GM19438 (cell line): ENCODE measurements around the gene CDCP1.
"Not testable (repeated sequence)": the region's sequence is repeated elsewhere in the genome, so short reads cannot be mapped to it uniquely, and the experiment has no call there.

Experiments
- ATAC-seq: cut with Tn5 transposase; IDR thresholded peaks from one replicate; pipeline ENCODE4 v1.9.1; 2021; ENCODE audit warnings: low read depth; ENCODE audit not compliant: unreplicated experiment

CDCP1 gene

DNA sequence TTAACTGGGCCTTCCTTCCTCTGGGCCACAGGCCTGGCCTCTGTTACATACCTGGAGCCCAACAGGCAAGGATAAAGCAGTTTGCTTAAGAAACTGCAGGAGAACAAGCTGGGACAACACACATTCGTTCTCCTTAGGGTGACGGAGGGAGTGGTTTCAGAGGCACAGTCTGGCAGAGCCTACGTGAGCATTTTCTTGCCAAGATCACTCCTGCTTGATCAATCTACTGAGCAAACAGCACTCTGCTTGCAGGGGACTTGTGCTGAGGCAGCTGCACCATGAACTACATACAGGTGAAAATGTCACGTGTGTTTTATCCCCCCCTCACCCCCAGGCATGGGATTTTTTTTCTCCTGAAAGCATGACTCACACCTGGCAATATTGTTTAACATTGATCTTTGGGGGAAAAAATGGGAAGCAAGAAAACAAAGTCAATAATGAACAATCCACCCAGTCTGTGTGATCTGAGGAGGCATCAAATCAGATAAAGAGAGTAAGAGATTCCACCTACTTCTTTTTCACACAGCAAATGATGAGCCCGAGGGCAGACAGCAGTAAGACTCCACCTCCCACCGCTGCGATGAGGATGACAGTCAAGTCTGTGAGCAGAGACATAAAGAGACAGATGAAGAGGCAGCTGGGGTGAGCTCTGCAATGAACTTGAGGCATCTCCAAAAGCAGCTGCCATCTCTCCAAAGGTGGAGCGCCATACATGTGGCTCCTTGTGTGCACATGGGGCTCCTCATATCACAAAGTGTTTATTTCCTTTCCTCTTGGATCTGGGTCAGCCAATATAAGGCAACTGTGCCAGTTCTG, 57.4 kb downstream of the CDCP1 start:
- ATAC-seq = no peak

DNA sequence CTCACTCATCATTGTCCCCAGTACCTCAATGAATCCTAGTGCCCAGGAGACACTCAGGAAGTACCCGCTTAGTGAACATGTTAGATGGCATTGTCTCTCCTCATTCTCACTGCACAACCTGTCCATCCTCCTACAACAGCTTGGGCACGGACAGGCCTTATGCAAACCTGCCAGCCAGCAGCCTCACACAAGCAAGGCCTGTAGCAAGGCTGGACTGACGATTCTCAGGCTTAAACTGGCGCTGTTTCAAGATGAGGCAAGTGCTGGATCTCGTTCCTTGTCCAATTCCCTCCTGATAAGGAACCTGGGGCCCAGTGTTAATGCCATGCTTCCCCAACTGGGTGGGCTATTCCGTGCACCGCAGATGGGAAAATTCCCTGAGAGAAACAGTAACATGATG, 59.0 kb downstream of the CDCP1 start:
- ATAC-seq = no peak

DNA sequence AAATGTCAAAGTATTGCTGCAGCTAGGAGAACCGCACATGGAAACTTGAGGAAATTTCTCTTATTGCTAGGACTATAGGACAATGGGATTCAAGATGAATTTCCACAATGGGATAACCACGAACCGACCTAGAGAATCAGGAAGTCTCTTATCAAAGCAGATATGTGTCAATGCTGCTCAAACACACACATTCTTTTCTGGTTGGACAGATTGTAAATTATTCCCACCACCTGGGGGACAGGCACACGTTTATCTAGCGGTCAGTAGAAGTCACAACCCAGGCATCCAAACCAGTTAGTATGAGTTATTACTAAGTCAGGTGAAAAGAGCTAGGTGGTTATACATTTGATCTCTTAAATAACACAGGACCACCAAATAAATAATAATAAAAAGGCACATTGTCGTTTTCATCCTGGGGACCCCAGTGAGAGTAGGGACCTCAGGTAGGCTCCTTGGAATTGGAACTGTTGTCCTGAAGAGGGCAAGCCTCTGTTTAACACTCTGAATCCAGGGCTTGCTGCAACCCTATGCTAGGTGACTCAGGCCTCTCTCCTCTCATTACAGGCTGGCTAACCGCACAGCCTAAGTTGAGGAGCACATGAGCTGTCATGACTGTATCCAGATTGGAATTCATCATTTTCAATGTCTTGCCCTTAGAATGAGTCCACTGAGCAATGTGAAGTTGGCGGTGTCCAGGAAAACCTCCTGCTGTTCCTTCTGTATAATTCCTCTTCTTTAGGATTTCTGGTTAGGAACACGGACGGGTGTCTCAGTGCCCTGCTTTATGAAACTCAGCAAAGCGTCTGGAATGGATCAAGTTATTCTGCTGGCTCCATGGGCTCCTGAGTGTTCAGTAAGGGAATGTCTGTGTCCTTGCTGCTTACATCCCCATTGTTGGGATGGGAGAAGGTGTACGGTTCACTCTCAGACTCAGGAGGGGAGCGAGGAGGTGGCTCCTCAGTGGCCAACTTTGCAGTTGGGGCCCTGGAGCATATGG, 61.1 kb downstream of the CDCP1 start:
- ATAC-seq = no peak

DNA sequence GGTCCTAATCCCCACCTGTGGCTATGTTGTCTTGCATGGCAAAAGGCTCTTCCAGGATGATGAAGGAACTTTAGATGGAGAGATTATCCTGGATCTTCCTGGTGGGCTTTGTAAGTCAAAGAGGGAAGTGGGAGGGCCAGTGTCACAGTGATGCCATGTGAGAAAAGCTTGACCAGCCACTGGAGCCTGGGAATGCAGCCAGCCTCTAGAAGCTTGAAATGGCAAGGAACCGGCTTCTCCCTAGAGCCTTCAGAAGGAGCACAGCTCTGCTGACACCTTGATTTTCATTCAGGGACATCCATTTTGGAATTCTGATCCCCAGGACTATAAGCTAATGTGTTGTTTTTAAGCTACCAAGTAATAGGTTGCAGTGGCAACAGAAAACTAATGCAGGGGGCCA, 61.8 kb downstream of the CDCP1 start:
- ATAC-seq = no peak

DNA sequence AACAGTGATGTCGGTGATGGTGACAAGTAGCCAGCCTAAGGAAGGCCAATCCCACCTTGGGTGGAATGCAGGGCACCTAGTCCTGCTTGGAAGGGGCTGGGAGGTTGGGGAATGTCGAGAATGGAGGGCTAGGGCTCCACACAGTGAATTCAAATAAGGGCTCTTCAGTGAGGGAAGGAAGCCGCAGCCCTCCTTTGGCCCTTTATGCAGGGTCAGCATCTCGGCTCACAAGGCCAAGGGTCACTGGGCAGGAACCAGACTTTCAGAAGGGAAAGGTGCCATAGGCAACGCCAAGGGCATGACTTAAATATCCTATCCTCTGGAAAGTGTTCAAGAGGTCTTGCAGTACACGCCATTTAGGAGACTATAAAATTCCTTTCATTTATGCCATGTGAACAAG, 63.2 kb downstream of the CDCP1 start:
- no peak for ATAC-seq

DNA sequence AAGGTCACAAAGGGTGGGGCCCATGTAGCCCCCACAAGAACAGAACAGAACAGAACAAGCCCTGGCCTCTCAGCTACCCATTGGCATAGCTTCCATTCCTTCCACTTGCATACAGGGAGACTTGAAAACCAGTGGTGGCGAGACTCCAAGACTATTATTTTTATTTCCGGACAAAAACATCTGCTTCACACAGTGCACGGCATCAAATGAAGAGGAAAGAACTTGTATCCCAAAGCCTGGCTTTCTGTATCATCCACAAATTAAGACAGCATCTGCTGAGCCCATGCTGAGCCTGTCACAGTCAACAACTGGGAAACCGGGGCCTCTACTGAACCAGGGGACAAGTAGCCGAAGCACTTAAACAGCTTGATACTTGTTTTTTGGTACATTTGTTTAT, 64.0 kb downstream of the CDCP1 start:
- no peak for ATAC-seq

DNA sequence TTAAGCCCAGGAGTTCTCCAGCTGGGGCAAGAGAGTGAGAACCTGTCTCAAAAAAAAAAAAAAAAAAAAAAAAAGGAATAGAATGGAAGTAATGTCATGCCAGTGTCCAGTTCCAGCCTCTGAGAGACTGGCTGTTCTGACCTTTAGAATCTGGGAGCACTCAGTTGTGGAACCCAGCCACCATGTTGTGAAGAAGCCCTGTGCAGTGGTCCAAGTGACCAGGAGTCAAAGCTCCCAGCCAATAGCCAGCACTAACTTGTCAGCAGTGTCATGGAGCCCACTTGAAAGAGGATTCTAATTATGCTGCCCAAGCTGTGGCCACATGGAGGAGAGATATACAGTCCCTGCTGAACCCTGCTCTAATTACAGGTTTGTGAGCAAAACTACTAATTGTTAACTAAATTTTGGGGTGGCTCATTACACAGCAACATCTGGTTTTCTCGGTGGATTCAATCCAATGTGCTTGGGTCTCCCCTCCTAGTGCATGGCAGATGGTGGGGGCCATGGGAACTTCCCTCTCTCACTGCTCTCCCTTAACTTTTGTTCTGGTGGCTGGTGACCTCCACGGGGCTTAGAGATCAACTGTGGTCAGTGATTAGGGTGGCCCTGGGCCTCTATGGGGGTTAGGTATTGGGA, 64.6 kb downstream of the CDCP1 start:
- no peak for ATAC-seq

DNA sequence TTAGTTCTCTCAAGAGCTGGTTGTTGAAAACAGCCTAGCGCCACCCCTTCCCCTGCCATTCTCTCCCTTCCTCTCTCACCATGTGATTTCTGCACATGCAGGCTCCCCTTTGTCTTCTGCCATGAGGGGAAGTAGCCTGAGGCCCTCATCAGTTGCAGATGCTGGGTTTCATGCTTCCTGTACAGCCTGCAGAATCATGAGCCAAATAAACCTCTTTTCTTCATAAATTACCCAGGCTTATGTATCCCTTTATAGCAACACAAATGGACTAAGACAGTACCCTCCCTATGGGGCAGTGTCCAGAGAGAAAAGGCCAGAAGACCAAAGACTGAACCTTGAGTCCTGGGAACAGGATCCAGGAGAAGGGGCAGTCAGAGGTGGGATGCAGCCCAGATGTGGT, 65.4 kb downstream of the CDCP1 start:
- no peak for ATAC-seq

DNA sequence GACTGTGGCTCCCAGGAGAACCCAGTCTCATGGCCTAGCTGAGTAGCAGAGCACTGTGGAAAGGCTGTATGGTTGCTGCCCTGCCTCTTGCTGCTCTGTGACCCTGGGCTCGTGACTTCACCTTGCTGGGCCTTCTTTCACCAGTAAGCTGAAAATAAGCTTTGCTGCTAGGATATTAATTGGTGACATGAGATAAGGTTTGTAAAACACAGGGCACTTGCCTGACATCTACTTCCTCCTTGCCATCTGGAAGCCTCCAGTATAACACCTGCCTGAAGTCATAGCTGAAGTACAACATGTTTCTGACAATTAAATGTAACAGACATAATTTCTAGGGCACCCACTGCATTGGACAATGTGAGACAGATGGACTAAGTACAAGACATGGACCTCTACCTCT, 66.5 kb downstream of the CDCP1 start:
- ATAC-seq = no peak

DNA sequence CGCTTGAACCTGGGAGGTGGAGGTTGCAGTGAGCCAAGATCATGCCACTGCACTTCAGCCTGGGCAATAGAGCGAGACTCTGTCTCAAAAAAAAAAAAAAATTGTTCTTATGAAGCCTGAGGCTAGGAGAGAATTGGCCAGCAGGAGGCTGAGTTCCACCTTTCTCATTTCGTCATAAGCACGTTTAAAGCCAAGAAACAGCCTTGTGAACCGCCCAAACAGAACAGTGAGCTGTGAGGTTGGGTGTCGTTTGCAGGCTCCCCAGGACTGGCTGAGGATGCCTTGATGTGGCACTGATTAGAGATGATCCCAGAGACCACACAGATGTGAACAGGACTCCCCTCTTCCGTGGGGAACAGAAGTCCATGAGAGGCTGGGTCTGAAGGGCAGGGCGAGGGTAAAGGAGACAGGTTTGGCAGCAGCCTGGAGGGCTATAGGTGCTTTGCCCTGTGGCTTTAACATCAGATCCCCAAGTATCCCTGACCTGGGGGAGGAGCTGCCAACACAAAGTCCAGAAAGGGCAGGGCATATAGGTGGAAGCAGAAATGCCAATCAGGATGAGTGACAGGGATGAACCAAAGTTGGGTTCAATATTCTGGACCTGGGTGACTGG, 67.2 kb downstream of the CDCP1 start:
- no peak for ATAC-seq

DNA sequence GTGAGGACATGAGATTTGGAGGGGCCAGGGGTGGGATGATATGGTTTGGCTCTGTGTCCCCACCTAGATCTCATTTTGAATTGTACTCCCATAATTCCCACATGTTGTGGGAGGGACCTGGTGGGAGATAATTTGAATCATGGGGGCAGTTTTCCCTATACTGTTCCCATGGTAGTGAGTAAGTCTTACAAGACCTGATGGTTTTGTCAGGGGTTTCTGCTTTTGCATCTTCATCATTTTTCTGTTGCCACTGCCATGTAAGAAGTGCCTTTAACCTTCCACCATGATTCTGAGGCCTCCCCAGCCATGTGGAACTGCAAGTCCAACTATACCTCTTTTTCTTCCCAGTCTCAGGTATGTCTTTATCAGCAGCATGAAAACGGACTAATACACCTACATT, 67.9 kb downstream of the CDCP1 start:
- ATAC-seq = not testable (repeated sequence)

DNA sequence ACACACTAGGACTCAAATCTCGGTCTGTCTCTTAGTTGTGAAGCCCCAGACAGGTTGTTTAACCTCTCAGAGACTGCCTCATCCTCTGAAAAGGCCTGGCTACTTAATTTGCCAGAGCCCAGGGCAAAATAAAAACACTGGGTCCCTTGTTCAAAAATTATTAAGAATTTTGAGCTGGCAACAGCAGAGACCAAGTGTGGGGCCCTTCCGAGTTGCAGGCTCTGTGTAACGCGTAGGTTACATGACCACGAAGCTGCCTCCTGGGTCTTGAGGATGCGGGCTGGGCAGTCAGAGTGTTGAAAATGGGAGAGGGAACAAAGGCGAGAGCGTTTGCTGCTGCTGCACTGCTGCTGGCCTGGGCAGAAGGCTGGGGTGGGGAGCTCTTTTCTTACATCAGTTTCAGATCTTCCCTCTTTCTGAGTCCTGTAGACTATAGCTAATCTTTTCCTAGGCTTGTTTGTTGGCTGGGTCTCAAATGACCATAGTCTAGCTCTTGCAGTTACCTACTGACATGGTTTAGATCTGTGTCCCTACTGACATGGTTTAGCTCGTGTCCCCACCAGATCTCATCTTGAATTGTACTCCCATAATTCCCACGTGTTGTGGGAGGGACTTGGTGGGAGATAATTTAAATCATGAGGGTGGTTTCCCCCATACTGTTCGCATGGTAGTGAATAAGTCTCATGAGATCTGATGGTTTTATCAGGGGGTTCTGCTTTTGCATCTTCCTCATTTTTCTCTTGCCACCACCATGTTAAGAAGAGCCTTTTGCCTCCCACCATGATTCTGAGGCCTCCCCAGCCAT, 70.2 kb downstream of the CDCP1 start:
- no peak for ATAC-seq

DNA sequence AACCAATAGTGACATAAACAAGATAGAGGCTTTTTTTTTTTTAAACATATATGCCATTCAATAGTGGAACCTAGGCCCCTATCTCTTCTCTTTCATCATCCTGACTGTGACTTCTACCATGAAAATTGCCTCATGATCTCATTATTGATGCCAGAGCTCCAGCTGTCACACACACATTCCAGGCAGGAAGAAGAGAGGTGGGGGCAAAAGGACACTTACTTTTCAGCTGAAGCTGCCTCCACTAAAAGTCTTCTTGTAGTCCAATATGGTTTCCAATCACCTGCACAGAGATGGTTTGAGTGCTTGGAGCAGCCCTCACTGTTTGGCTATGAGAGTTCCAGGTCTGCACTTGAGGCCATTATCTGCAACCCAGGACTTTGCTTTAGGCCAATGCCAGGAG, 75.1 kb downstream of the CDCP1 start:
- no peak for ATAC-seq

DNA sequence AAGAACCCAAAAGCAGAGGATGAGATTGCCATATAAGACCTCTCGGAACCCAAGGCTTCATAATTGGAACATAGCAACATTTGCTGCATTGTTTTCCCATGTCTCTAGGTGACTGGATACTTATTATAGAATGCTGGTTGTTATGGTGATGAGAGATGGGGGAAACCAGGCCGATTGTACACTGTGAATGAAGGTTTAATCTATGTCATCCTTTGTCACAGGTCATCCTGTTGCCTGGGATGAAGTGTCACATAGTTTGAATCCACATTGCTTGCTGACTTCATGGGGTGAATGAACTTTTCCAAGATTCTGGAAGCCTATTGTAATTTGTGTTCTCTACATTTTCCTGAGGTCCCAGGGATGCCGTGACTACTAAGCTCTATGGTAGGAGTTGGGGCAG, 78.2 kb downstream of the CDCP1 start:
- no peak for ATAC-seq

DNA sequence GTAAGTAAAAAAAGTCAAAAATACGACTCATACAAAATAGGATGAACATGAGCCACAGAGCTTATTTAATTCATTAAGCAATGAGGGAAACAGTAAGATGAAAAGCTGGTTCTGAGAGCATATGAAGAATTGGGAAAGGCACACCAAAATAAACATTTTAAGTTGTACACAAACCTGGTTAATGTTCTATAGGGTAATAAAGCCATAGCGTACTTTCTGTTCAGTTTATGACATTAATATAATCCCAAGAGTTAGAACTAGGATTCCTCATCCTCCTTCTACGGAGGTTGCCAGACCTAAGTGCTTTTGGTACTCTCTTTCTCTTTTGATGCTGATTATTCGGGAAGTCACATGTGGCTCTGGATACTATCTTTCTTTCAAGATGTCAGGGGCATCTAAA, 78.7 kb downstream of the CDCP1 start:
- no peak for ATAC-seq

DNA sequence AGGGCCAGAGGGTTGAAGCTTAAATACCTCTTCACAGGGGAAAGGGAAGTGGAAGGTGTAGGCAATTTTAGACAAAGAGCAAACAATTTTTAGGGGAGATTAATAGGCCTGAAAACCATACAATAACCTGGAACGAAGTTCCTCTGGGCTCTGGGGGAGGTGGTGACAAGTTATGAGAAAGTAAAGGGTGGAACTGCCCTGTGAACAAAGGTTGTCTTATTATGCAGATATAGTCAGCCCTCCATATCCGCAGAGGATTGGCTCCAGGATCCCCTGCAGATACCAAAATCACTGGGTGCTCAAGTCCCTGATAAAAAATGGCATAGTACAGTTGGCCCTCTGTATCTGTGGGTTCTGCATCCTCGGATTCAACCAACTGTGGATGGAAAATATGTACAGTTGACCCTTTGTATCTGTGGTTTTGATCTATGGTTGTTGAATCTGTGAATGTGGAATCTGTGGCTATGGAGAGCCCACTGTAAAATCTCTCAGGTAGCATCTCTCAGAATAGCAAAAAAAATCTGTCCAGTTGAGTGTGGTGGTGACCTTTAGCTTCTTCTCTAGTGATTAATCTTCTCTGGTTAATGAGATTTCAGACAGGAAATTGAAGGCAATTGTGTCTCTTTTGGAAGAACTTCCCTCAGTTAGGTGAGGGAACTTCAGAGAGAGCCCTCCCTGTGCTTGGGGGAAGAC, 79.9 kb downstream of the CDCP1 start:
- no peak for ATAC-seq

DNA sequence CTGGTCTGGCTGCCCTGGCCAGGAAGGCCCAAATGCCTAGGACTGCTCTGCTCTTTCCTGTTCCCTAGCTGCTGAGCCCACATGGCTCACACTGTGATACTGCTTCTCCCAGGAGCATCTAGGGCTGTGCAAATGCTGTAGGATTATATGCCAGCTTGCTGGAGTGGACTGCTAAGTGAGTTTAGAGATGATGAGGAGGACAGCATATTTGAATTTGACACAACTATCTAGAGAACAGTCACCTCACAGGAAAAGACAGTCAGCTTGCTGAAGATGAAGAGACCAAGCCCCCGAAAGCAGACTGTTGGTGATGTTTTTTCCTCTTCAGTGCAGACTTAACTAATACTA, 80.8 kb downstream of the CDCP1 start:
- ATAC-seq = no peak

DNA sequence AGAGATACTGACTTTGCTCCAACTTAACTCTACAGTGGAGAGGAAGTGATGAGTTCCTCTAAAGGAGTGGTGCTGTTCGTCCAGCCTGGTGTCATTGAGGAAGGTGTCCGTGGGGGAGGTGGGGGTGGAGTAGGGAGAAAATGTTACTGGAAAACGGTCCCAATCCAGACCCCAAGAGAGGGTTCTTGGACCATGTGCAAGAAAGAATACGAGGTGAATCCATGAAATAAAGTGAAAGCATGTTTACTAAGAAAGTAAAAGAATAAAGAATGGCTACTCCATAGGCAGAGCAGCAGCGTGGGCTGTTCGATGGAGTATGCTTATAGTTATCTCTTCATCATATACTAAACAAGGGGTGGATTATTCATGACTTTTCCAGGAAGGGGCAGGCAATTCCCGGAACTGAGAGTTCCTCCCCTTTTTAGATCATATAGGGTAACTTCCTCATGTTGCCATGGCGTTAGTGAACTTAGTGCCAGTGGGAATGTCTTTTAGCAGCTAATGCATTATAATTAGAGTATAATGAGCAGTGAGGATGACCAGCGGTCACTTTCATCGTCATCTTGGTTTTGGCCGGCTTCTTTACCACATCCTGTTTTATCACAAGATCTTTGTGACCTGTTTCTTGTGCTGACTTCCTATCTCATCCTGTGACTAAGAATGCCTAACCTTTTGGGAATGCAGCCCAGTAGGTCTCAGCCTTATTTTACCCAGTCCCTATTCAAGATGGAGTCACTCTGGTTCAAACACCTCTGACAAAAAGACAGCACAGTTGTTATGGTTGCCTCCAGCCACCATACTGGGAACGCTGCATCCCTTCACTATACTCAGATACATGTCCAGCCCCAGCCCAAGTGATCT, 81.4 kb downstream of the CDCP1 start:
- no peak for ATAC-seq

DNA sequence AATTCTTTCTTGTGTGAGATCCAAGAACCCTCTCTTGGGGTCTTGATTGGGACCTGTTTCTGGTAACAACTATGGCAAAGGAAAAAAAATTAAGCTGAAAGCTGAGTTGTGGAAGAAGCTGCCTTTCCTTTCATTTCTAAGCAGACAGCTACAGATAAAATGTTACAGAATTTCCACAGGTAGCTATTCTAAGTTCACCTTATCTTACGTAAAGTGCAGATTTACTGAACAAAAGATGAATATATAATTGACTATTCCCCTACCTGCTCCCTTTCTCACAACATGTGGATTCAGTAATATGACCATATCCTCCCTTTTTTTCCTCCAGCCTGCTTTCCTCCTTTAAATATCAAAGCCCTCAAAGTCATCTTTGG, 83.5 kb downstream of the CDCP1 start:
- ATAC-seq = no peak
